IPS-NIHi7 (cell line): ENCODE results near the gene DCDC2C.

Source experiments
- DNase-seq: peaks from one replicate; pipeline ENCODE4 v3.0.0; 2012; ENCODE audit warnings: mixed read lengths; ENCODE audit errors: extremely low spot score

DCDC2C gene

DNA sequence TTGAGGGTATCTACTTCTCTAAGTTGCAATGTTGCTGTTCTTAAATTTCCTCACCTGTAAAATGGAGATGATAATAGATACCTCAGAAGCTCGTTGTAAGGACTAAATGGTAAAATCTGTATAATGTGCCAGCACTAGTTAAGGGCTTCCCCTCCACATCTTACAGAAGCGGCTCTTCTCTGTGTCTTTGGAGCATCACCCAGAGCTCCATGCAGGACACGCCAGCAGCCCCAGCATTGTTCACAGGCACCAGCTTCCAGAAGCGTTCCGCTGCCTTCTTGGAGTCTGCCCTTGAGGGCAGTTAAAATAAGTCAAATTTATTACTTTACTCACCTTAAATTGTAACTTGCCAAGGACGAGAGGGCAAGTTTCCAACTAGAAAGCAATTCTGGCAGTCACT, 5.8 kb downstream of the DCDC2C start:
- DNase-seq = no peak

DNA sequence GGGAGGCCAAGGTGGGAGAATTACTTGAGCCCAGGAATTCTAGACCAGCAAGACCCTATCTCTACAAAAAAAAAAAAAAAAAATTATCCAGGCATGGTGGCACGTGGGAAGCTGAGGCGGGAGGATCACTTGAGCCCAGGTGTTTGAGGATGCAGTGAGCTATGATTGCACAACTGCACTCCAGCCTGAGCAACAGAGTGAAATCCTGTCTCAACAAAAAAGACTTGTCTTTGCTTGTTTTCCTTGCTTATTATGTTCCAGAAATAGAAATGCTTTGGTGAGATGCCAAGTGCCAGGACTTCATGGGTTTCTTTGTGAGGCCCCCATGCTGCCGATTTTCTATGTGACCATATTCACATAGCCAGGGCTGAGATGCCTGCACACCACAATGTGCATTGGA, 9.0 kb downstream of the DCDC2C start:
- no peak for DNase-seq

DNA sequence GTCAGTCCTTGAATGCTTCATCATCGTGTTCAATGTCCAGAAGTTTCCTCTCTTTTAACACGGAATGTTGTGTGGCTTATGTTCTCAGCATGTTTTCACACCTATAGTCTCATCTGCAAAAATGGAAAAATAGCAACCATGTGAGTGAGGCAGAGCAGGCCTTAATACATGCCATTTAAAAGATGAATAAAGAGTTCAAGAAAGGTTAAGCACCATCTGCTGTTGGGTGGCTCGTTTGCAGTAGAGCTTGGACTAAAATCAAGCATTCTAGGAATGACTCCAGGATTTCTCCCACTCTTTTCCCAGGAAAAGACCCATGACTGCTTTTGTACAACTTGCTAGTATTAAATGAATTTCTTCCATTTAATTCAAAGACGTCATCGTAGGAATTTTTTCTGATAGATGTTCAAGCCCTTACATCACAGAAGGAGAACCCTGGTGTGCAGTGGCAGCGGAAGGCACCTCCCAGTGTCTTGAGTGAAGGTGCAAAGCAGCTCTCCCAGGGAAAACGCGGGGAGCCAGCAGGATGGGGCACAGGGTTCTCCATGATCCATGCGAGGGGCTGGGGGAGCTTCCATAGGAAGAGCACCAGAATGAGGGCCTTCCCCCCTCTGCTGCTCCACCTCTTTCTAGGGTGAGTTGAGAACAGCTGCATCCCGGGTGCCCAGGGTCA, 9.6 kb downstream of the DCDC2C start:
- no peak for DNase-seq

DNA sequence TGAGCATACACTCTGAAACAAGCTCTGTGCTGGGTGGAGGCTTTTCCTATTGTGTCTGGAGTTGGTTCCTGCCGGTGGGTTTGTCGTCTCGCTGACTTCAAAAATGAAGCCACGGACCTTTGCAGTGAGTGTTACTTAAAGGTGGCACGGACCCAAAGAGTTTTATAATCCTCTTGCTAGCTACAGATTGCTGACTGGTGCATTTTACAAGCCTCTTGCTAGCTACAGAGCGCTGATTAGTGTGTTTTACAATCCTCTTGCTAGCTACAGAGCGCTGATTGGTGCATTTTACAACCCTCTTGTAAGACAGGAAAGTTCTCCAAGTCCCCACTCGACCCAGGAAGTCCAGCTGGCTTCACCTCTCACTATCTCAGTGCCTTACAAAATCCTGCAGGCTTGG, 15.3 kb downstream of the DCDC2C start:
- no peak for DNase-seq

DNA sequence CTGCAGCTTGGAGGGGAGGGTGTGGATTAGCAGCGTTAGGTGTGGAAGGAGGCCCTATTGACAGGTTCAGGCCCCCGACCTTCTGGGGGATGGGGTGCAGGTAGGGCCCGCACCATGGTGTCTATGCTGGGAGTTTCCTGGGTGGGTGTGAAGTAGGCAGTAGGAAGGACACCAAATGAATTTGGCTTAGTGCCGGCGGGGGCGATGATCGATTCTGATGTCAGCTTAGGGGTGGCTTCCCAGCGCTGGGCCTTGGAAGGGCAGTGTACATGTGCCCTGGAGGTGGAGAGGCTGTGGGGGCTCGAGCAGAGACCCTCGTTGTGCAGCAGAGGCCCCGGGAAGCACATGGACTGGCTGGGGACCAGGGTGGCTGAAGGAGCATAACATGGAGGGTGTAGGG, 21.6 kb downstream of the DCDC2C start:
- DNase-seq = no peak

- DNase-seq = no peak
These were observed 22.3 kb downstream of the DCDC2C start for GRCh38 chr2:3725458-3726250.

DNA sequence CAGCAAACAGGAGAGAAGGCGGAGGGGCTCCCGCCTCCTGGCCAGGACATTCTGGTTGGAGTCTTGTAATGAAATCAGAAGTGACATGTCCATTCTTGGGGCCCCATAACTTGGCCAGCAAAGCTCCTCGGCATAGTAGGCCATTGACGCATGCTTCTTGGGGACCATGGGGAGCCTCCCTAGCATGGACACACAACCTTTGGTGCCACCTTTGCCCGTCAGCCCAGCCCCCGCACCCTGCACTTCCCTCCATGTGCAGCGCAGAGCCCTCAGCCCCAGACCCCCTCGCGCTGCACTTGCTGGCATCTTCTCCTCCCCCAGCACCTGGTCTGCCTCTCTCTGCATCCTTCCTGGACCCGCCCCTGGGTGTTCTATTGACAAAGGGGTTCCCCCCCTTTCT, 23.1 kb downstream of the DCDC2C start:
- no peak for DNase-seq

DNA sequence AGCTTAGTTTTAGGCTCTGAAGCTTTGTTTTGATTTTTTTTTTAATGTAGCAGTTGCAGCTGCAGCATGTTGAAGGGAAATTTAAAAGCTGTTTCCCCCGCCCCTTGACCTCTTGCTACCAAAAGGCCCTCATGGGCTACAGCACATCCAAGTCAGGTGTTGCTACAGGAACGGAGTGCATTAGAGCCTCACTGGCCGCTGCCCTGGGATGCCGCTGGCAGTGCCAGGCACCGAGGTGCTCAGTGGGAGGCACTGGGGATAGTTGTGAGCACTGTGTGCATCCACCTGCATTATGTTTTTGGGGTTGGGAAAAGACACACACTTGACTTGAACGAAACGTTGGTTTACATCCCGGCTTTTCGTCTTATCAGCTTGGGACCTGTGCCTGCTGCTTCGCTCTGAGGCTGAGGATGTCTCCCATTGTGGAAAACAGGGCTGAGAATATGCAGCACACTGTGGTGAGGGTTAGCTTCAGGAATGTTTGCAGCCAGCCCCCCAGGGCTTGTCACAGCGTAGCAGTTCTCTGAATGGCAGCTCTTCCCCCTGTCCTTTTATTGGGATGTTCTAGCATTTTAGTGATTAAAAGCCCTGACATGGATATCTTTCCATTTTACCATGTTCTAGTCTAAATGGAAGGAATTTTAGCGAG, 24.1 kb downstream of the DCDC2C start:
- peak; percentile 38 for DNase-seq

GRCh38 chr2:3728104-3729054, 25.0 kb downstream of the DCDC2C start:
- DNase-seq = peak; percentile 27

DNA sequence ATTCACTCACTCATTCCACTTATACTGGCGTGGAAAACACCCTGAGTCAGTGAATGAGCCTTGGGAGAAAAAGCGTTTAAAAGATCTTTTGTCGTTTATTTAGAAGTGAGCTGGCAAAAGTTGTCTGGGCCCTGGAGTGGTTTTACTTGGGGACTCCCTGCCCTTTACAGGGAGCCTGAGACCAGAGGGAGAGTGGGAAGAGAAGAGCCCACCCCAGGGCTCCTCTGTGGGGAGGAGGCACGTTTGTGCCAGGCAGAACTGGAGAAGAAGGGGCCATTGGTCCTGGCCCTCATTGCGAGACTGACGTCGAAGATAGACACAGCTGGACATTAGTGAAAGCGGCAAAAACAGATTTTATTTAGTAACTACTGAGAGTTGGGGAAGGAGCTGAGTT, 25.7 kb downstream of the DCDC2C start:
- no peak for DNase-seq

- no peak for DNase-seq
These were observed 26.4 kb downstream of the DCDC2C start for GRCh38 chr2:3729786-3730185.

GRCh38 chr2:3730646-3731045, 27.3 kb downstream of the DCDC2C start:
- no peak for DNase-seq

DNA sequence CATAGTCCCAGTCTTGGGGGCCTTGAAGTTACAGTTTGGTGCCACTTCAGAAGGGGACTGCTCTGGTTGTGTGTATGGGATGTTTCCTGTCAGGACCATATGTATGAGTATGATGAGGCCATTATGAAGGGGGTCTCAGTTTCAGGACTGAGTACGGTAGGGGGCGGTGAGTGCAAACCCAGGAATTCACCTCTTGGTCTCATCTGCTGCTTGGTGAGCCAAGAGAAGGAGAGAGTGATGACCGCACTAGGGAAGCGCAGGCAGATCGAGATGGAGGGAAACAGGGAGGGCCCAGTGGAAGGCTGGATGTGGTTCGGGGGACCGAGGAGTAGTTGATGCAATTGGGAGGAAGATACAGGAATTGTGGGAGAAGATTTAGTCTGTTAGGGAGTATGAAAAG, 28.5 kb downstream of the DCDC2C start:
- DNase-seq = no peak

GRCh38 chr2:3736112-3736511, 32.7 kb downstream of the DCDC2C start:
- DNase-seq = no peak

DNA sequence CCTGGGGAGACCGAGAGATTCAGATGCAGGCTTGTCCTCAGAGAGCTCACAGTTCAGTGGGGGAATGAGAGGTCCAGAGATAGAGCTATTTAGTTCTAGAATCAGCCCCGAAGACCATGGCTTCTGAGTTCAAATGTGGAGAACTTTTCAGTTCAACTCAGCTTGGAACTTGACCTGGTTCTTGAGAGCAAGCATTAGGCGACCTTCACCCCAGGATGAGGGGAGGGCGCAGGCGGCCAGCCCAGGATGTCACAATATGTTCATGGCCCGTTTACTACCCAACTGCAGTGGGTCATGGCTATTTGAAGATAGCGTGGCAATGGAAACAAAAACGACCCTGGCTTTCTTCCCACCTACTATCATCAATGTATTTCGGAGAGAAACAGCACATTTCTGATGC, 33.8 kb downstream of the DCDC2C start:
- no peak for DNase-seq

- DNase-seq = peak; percentile 33
These were observed 35.1 kb downstream of the DCDC2C start for GRCh38 chr2:3738454-3738853.

DNA sequence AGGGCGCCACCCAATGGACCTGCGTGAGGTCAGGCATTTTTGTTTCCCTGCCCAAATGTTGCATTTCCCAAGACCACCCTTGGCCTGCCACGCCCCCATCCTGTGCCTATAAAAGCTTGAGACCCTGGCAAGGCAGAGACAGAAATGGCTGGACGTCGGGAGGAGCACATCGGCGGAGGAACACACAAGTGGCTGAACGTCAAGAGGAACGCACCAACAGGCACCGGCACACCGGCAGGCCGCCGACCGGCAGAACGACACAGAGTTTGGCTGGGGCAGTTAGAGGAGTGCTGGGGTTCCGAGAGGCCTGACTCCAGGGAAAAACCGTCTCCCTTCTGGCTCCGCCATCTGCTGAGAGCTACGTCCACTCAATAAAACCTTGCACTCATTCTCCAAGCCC, 35.9 kb downstream of the DCDC2C start:
- no peak for DNase-seq

DNA sequence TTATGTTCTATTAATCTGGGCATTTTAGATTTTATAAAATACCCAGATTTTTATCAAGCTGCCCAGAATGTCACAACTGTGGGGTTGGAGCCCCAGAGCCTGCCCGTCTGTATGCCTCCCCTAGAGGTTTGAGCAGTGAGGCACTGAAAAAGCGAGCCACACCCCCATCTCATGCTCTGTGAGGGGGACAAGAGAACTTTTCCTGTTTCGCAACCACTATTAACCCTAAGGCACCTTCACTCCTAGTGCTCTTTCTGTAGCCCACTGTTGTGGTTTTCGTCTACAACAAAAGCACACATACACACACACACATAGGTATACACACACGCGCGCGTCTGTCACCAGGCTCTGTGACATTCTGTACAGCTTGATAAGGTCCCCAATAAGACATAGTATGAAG, 38.0 kb downstream of the DCDC2C start:
- DNase-seq = no peak

DNA sequence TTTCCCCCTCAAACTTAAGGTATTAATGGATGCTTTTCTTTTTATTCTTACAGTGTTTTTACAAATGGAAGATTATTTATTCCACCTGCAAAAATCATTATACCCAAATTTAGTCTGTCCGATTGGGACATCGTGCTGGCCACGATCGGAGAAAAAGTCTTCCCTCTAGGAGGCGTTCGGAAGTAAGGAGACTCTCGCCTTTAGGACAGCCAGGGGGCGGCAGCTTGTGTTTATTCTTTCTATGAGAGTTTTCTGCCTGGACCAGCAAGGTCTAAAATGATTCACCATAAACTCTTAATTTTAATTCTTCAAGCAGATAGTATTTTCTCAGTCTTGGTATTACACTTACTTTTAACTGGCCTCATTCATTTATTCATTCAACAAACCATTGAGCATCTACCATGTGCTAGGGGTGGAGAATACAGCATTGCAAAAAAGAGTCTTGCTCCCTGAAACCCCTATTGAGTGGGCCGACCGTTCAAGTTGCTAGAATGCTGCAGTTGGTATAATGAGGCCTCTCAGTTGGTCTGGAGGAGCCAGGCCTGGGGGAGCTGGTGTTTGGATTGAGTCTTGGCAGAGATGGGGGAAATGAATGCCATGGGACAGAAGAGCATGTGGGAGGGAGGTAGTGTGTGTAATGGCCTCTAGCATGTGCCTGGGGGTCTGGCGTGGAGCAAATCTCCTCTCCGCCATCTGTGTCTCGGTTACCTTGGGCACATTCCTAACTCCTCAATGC, 38.7 kb downstream of the DCDC2C start:
- peak; percentile 24 for DNase-seq

DNA sequence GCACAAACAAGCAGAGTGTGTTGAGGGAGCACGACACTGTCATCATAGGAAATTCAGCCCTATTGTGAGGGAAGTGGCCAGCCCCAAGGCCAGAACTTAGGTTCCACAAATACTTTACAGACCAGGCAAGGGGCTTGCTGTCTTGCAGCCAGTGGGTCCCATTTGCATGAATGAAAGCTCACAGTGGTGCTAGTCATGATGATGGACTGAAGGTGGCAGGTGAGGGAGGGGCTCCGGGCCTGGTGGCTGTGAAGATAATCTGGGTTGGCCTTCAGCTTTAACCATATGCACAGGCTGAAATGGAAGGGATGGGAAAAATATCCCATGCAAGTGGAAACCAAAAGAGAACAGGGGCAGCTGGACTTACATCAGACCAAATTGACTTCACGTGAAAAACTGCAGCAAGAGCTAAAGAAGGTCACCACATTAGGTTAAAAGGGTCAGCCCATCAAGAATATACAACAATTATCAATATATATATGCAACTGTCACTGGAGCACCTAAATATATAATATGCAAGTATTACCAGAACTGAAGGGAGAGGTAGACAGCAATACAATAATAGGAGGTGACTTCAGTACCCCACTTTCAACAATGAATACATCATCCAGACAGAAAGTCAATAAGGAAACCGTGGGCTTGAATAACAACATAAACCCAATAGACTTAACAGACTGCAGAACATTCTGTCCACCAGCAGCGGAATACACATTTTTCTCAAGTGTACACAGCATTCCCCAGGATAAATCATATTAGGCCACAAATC, 39.6 kb downstream of the DCDC2C start:
- no peak for DNase-seq
